Gastrocnemius medialis (tissue), 4 donors: ENCODE data around the gene TET3.

Experiments used
- CTCF ChIP-seq, 5 experiments: fragments of 450-650 bp in 3 of 5; fragments of 200-600 bp in 2 of 5; sonication (generic) in 2 of 5; IDR thresholded peaks in 4 of 5; conservative IDR thresholded peaks in 1 of 5; 1 replicate in 4 of 5; 2 replicates in 1 of 5; pipeline ENCODE4 v1.5.1; 2016 to 2019; ENCODE audit warnings: antibody characterized with exemption in 5 of 5, mild to moderate bottlenecking in 3 of 5, moderate library complexity in 3 of 5
- POLR2A ChIP-seq, 2 donors: fragments of 450-650 bp; IDR thresholded peaks; one replicate each; pipeline ENCODE4 v1.6.1; 2017; ENCODE audit warnings: antibody characterized with exemption in 2 of 2, mild to moderate bottlenecking in 2 of 2, moderate library complexity in 2 of 2

DNA sequence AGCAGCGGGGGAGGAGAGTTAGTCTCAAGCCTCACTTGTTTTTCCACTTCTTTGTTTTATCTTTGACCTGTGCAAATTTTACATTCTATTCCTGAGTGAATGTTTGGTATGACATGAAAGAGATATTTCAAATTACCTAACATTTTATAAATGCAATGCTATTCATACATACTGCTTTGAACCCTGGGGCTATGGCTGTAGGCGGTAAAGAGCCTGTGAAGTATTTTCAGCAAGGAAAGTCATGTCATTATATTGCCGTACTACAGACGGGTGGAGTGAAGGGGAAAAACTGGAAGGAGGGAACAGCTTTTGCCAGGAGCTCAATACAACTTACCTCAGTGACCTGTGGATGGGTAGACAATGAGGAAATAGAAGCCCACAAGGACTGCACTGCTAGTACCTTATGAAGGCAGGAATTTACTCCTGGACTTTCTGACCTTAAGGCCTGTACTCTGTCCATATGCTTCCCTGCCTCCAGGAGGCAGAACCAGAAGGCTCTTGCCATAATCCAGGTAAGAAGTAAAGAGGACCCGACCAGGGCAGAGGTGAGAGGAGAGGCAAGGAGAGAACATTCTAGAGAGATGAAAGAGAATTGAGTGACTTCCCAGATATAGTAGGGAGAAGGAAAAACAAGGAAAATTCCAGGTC, 28.4 kb upstream of the TET3 start:
- TF ChIP-seq CTCF (IDR thresholded peaks at IDR 0.05 in 4 of 5, conservative IDR thresholded peaks at IDR 0.05 in 1 of 5) = no peak
- no peak for TF ChIP-seq POLR2A (IDR thresholded peaks at IDR 0.05)
